ENCODE data around the gene PARP12.

The PARP12 gene

GRCh38 chr7:140059273-140060242, 3.2 kb downstream of the PARP12 start:
- peak in 2 of 3 donors; percentile 35 to 38 for DNase-seq (ENCODE audit: low read depth in 3 of 3)

DNA sequence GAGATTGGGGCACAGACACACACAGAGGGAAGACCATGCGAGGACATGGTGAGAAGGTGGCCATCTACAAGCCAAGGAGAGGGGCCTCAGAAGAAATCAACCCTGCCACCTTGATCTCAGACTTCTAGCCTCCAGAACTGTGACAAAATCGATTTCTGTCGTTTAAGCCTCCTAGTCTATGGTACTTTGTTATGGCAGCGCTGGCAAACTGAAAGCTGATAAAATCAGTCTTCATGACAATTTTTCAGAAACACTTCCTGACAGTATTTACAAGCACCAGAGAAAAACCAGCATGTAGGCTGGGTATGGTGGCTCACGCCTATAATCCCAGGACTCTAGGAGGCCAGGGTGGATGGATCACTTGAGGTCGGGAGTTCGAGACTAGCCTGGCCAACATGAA, 4.2 kb downstream of the PARP12 start:
- DNase-seq (ENCODE audit: low read depth in 3 of 3) = no peak

DNA sequence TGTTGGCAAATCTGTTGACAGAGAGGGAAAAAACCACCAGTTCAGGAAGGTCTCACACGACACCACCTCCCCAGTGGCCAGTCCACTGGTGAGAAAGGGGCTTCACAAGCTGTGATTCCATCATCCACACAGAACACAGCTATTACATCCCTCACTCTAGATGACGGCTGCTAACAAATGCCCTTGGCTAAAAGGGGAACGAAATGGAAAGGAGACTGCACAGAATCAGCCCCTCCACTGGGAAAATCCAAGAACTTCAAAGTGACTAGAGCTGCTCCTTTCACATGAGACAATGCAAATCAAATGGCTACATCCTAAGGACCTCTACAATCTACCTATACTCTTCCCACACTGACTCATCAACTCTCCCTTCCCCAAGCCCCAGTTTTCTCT, 5.6 kb downstream of the PARP12 start:
- DNase-seq (ENCODE audit: low read depth in 3 of 3) = no peak

DNA sequence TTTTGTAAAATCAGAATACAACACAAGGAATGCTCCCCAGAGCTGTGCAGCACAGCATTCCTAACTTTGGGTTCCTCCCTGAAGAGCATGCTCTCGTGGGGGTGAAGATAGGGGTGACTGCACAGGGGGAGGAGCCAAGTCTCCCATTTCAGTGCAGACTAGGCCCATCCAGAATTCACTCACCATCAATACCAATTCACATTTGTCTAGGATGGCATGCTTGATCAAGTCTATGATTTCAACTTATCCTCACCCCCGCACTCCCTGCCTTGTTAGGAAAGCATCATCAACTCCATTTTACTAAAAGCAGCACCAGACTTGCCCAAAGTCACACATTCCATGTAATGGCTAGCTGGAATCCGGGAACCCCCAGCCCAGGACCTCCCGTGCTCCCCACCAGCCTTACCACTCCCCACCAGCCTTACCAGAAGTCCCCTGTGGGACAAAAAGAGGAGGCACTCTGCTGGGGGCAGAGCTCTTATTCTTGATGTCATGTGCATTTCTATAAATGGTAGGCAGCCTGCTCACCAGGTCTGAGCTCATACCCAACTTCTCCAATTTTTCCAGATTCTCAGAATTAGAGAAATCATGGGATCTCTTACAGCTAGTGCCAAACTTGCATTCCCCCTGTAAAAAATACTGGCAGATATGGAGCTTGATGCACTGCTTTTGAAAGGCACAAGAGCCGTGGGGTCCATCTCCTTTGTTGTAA, 6.2 kb downstream of the PARP12 start:
- DNase-seq (ENCODE audit: low read depth in 3 of 3) = no peak

- DNase-seq (ENCODE audit: low read depth in 3 of 3) = no peak
Observed at GRCh38 chr7:140055833-140056232, 6.9 kb downstream of the PARP12 start.

DNA sequence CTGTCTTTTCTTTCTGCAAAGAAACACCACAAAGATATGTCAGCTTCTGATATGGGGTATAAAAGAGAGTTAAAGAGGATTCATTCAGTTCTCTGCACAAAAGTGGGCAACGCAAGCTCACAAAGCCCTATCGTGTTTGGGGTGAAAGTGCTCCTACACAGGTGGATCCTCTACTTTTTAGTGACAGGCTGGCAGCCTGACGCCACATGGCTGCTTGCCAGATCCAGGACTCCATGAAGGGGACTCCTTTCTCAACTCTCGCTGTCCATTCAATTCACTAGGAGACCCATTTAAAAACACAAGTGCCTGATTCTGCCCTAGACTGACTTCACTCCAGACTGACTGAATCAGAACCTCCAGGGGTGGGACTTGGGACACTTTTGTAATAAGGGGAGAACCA, 8.0 kb downstream of the PARP12 start:
- no peak for DNase-seq (ENCODE audit: low read depth in 3 of 3)

- no peak for DNase-seq (ENCODE audit: low read depth in 3 of 3)
Observed at GRCh38 chr7:140053812-140054539, 8.8 kb downstream of the PARP12 start.

DNA sequence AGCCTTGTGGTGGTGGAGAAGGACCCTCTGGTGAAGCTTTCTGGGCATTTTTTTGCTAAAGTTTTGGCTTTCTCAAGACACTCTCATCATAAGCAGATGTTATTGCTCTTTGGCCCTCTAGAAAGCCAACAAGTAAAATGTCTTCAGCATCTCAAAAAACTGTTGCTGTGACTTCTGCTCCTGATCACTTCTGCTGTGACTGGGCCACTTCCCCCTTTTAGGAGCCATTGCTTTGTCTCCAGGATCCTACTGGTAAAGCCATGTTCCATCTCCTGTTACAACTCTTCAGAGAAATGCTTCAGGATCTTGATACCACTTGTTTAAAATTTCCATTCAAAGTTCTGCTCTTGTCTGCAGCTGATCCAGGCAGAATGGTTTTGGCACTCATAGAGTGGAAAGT, 10.9 kb downstream of the PARP12 start:
- no peak for DNase-seq (ENCODE audit: low read depth in 3 of 3)

DNA sequence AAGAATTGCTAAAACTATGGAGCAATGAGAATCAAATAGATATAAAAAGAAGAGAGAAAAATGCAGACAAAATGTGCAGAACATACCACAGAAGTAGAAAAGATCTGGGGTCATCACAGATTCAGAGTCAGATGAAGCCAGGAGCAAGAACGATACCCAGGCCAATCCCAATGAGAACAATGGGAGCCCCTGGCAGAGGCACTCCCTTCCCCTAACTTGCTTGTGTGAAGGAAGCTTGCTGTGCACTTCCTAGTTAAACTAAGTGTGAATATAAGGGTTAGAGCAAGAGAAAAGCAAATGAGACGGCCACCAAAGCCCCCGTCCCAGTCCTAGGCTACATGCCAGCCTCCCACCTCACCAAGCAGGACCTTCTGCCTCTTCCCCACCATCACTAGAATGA, 12.7 kb downstream of the PARP12 start:
- no peak for DNase-seq (ENCODE audit: low read depth in 3 of 3)

- DNase-seq (ENCODE audit: low read depth in 3 of 3) = no peak
Observed at GRCh38 chr7:140049339-140050024, 13.3 kb downstream of the PARP12 start.

DNA sequence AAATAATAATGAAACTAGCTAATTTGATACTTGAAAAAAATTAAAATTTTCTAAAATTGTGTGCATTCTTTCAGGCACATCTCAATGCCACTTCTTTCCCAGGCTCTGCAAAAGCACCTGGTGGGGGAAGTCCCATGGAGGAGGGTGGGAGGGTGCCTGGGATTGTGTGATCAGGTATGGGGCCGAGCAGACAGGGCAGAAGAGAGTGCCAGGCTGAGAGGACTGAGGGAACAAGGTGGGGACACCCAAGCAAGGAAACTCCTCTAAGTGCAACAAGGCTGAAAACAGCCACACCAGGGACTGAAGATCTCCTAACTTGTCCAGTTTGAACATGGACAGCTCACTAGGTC, 13.8 kb downstream of the PARP12 start:
- DNase-seq (ENCODE audit: low read depth in 3 of 3) = no peak

DNA sequence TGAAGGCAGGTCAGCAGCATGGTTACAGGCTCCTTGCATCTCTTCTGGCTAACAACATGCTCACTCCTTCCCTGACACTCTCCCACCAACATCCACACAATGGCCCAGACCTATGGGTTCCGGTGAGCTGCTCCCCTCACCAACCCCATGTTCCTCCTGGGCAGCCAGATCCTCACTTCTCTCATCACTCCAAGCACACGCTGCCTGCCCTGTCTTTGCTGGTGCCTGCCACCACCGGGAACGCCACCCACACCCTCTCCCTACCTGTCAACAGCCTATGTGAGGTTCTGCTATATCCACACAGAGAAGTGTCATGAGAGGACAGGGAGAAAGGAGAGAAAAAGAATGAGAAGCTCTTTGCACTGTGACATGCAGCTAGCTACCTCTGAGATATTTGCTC, 14.6 kb downstream of the PARP12 start:
- no peak for DNase-seq (ENCODE audit: low read depth in 3 of 3)

GRCh38 chr7:140047197-140047596, 15.6 kb downstream of the PARP12 start:
- DNase-seq (ENCODE audit: low read depth in 3 of 3) = no peak

GRCh38 chr7:140045697-140046096, 17.1 kb downstream of the PARP12 start:
- DNase-seq (ENCODE audit: low read depth in 3 of 3) = no peak

GRCh38 chr7:140044251-140044650, 18.5 kb downstream of the PARP12 start:
- no peak for DNase-seq (ENCODE audit: low read depth in 3 of 3)

DNA sequence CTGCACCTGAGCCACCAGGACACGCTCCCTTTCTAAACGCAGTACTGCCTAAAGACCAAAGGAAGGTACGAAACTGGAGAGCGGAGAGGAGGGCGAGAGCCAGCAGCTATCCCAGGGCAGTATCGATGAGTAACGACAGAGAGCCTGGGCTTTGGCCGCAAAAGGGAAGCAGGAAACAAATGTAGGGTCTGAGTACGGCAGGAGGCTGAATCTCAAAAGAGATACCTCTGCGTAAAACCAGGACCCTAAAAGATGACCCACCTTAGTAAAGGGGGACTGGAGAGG, 20.4 kb downstream of the PARP12 start:
- no peak for DNase-seq (ENCODE audit: low read depth in 3 of 3)

GRCh38 chr7:140041659-140042385, 20.9 kb downstream of the PARP12 start:
- DNase-seq (ENCODE audit: low read depth in 3 of 3) = no peak

GRCh38 chr7:140039896-140040295, 22.9 kb downstream of the PARP12 start:
- DNase-seq (ENCODE audit: low read depth in 3 of 3) = no peak

DNA sequence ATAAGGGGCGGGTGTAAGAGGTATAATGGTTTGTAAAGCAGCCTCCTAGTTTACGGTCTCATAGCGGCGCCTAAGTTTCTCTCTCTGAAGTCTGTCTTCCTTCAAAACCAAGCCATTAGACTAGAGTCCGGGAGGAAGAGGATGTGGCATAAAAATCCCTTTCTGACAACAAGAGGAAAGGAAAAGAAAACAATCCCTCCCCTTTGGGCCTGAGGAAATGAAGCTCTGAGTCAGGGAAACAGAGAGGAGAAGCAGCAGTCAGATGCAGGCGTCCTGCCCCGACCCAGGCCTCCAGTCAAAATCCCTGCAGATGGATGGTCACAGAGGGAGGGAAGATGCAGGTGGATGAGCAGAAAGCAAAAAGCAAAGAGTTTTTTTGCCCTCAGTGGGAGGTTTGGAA, 23.7 kb downstream of the PARP12 start:
- DNase-seq (ENCODE audit: low read depth in 3 of 3) = no peak

DNA sequence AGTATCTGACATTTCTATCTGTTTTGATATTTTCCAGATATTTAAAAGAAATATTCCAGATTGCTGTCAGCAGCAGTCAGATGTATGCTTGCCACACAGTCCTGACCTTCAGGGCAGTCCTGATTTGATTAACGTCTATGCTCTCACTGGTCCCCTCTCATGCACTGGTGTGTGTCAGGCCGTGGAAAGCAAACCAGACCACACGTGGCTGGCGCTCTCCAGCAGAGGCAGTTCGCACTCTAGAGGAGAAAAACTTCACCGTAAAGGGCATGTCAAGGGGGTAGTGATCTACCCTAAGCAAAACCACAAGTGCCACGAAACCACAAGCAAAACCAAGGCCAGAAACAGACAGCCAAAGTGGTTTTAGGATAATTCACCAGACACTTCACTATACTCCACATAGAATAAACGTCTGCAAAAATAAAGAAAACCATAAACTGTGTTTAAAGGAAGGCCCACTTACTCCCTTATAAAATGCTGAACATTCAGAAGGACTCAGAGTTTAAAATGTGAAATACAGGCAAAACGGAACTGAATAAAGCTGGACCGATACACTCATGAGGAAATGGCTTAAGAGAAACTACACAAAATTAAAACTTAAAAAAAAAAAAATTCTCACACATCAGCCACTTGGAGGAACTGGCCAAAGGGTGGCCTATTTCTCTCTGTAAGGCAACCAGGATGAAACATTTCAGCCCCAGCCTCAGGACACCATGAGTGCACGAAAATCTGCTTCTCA, 26.4 kb downstream of the PARP12 start:
- DNase-seq (ENCODE audit: low read depth in 3 of 3) = no peak
